Renal cortex interstitium (tissue), 11 donors: ENCODE measurements around the gene PLXNA2. TPM values are rescaled to one million over a fixed set of nuclear protein-coding genes. Genes with fewer than 3 reads are reported as not detected.

ENCODE experiments used
- DNase-seq, 11 donors: peaks; one replicate each; pipeline ENCODE4 v3.0.0-alpha.2; 2013; ENCODE audit warnings: low read depth in 9 of 11, low spot score in 4 of 11; ENCODE audit errors: extremely low read depth in 1 of 11
- polyA plus RNA-seq, 3 donors: library from polyadenylated mRNA; unstranded; fragments of 120-200 nt; gene quantifications; one replicate each; pipeline ENCODE4 v1.2.1, GENCODE V29; 2013; ENCODE audit not compliant: insufficient read length in 3 of 3

Gene PLXNA2
- polyA plus RNA-seq, 3 donors: 13.7 to 16.6 (median 16.1) TPM

- DNase-seq: no peak
These were observed 30.4 kb downstream of the PLXNA2 start for GRCh38 chr1:208213786-208214185.

GRCh38 chr1:208212893-208213292 lies 31.3 kb downstream of the PLXNA2 start:
- no peak for DNase-seq

GRCh38 chr1:208211921-208212843 lies 32.0 kb downstream of the PLXNA2 start:
- DNase-seq: no peak

GRCh38 chr1:208209896-208210589 lies 34.1 kb downstream of the PLXNA2 start:
- no peak for DNase-seq

GRCh38 chr1:208209286-208209685 lies 34.9 kb downstream of the PLXNA2 start:
- DNase-seq: no peak

- DNase-seq: no peak
These were observed 36.1 kb downstream of the PLXNA2 start for GRCh38 chr1:208208132-208208487.

GRCh38 chr1:208207388-208208131 lies 36.6 kb downstream of the PLXNA2 start:
- no peak for DNase-seq

GRCh38 chr1:208206092-208206698 lies 38.0 kb downstream of the PLXNA2 start:
- DNase-seq: no peak

- DNase-seq: no peak
These were observed 38.8 kb downstream of the PLXNA2 start for GRCh38 chr1:208205216-208206013.

- no peak for DNase-seq
These were observed 39.4 kb downstream of the PLXNA2 start for GRCh38 chr1:208204779-208205178.

- DNase-seq: no peak
These were observed 40.2 kb downstream of the PLXNA2 start for GRCh38 chr1:208203848-208204609.

GRCh38 chr1:208203127-208203847 lies 40.9 kb downstream of the PLXNA2 start:
- no peak for DNase-seq

- DNase-seq: no peak
These were observed 41.7 kb downstream of the PLXNA2 start for GRCh38 chr1:208202333-208202995.

- DNase-seq: no peak
These were observed 43.0 kb downstream of the PLXNA2 start for GRCh38 chr1:208201229-208201628.

- no peak for DNase-seq
These were observed 44.1 kb downstream of the PLXNA2 start for GRCh38 chr1:208200116-208200515.

- DNase-seq: no peak
These were observed 45.9 kb downstream of the PLXNA2 start for GRCh38 chr1:208198236-208198635.

- DNase-seq: no peak
These were observed 49.2 kb downstream of the PLXNA2 start for GRCh38 chr1:208194944-208195343.
